Measurements from ENCODE around the gene NLRC5.

DNA sequence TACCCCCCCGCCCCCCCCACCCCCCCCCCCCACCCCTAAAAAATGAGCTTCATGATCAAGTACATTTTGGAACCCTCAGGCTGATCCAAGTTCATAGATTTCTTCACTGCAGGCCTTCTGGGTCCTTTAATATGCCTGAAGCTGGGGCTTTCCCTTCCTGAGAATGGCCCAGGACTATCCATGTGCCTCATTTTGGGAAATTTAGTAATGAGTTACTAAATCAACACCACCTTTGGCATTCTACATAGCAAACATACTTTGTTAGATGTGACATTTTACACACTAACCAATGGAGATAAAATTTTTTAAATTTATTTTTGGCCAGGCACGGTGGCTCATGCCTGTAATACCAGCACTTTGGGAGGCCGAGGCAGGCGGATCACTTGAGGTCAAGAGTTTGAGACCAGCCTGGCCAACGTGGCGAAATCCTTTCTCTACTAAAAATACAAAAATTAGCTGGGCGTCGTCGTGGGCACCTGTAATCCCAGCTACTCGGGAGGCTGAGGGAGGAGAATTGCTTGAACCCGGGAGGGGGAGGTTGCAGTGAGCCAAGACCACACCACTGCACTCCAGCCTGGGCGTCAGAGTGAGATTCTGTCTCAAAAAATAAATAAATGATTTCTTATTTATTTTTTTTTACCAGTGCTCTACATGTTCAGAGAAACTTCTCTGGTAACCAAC lies 43.4 kb upstream of the NLRC5 start:
- no peak for TF ChIP-seq NFRKB (IDR thresholded peaks at IDR 0.05)
- no peak for TF ChIP-seq L3MBTL2 (conservative IDR thresholded peaks at IDR 0.05)
- no peak for TF ChIP-seq SP1 (IDR thresholded peaks at IDR 0.05)
- TF ChIP-seq BHLHE40 (IDR thresholded peaks at IDR 0.05; ENCODE audit: borderline replicate concordance): no peak
- no peak for TF ChIP-seq HDGF (IDR thresholded peaks at IDR 0.05; ENCODE audit: borderline replicate concordance)
- TF ChIP-seq FOXK2 (IDR thresholded peaks at IDR 0.05): no peak
- no peak for TF ChIP-seq TARDBP (IDR thresholded peaks at IDR 0.05)
- TF ChIP-seq CTBP1 (IDR thresholded peaks at IDR 0.05; ENCODE audit: borderline replicate concordance): no peak
- TF ChIP-seq PKNOX1 (IDR thresholded peaks at IDR 0.05): no peak
- TF ChIP-seq LEF1 (IDR thresholded peaks at IDR 0.05; ENCODE audit: borderline replicate concordance): no peak
- no peak for TF ChIP-seq FOXM1 (IDR thresholded peaks at IDR 0.05; ENCODE audit: borderline replicate concordance)
- no peak for TF ChIP-seq ARNT (IDR thresholded peaks at IDR 0.05)
- TF ChIP-seq SUZ12 (IDR thresholded peaks at IDR 0.05): no peak
